Stimulated activated memory B cell treated with anti-CD40 and anti-IgM and Interleukin-4, amounts not matched to agents 10 μg/mL and 1 μg/mL and 100 μg/mL, for 72 hours (primary cell): ENCODE measurements around the gene SLC26A8.

Experiments
- ATAC-seq: fragments of 150-1000 bp; cut with Tn5 transposase; 2 replicates; pipeline ENCODE4 v1.10.0; 2021
- H3K27ac Mint-ChIP-seq: one replicate; pipeline ENCODE4 v1.8.0; 2022; ENCODE audit warnings: mild to moderate bottlenecking, mixed read lengths
- H3K27me3 Mint-ChIP-seq: one replicate; pipeline ENCODE4 v1.8.0; 2022; ENCODE audit warnings: mixed read lengths
- H3K36me3 Mint-ChIP-seq: one replicate; pipeline ENCODE4 v1.8.0; 2022; ENCODE audit warnings: mixed read lengths
- H3K4me1 Mint-ChIP-seq: one replicate; pipeline ENCODE4 v1.8.0; 2022; ENCODE audit warnings: mixed read lengths
- H3K4me3 Mint-ChIP-seq: one replicate; pipeline ENCODE4 v1.8.0; 2022; ENCODE audit warnings: mild to moderate bottlenecking, moderate library complexity, mixed read lengths
- H3K9me3 Mint-ChIP-seq: one replicate; pipeline ENCODE4 v1.8.0; 2022; ENCODE audit warnings: mixed read lengths

The SLC26A8 gene, protein sequence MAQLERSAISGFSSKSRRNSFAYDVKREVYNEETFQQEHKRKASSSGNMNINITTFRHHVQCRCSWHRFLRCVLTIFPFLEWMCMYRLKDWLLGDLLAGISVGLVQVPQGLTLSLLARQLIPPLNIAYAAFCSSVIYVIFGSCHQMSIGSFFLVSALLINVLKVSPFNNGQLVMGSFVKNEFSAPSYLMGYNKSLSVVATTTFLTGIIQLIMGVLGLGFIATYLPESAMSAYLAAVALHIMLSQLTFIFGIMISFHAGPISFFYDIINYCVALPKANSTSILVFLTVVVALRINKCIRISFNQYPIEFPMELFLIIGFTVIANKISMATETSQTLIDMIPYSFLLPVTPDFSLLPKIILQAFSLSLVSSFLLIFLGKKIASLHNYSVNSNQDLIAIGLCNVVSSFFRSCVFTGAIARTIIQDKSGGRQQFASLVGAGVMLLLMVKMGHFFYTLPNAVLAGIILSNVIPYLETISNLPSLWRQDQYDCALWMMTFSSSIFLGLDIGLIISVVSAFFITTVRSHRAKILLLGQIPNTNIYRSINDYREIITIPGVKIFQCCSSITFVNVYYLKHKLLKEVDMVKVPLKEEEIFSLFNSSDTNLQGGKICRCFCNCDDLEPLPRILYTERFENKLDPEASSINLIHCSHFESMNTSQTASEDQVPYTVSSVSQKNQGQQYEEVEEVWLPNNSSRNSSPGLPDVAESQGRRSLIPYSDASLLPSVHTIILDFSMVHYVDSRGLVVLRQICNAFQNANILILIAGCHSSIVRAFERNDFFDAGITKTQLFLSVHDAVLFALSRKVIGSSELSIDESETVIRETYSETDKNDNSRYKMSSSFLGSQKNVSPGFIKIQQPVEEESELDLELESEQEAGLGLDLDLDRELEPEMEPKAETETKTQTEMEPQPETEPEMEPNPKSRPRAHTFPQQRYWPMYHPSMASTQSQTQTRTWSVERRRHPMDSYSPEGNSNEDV

GRCh38 chr6:36023996-36024795, at the start of gene SLC26A8:
Gene SLC26A8 (minus strand): TSS chr6:36024641. CDS start chr6:36019707, 4,934 bp downstream.
- H3K4me3 Mint-ChIP-seq: no peak within 1 kb of the TSS
- H3K9me3 Mint-ChIP-seq: no peaks in the 10 kb centered on the region
- H3K27ac Mint-ChIP-seq: no peak within 1 kb of the TSS
- peaks cover 6% of the 10 kb centered on the region for H3K4me1 Mint-ChIP-seq
- H3K27me3 Mint-ChIP-seq: peaks cover 36% of the 10 kb centered on the region
- ATAC-seq: no peak
- no peaks in the 10 kb centered on the region for H3K36me3 Mint-ChIP-seq

DNA sequence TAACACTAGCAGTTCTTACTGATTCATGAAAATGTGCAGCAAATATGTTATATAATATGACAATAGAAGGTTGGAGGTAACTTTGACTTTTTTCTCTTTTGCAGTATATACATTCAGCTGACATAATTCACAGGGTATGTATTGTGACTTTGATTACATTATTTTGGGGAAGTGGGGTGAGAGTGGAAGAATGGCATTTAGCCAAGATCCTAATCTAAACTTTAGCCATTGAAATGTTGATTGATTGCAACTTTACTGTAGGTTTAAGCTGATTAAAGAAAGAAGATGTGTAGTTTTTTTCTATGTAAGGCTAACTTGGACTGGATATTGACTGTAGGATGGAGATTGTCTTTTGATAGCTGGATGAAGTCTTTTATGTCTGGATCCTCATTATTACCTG, 49.1 kb upstream of the SLC26A8 start:
- H3K27me3 Mint-ChIP-seq: no peaks in the 10 kb centered on the region
- no peak overlapping the region for H3K4me3 Mint-ChIP-seq
- no peak overlapping the region for H3K27ac Mint-ChIP-seq
- peaks cover 9% of the 10 kb centered on the region for H3K4me1 Mint-ChIP-seq
- no peaks in the 10 kb centered on the region for H3K9me3 Mint-ChIP-seq
- peaks cover 44% of the 10 kb centered on the region for H3K36me3 Mint-ChIP-seq
- ATAC-seq: no peak

DNA sequence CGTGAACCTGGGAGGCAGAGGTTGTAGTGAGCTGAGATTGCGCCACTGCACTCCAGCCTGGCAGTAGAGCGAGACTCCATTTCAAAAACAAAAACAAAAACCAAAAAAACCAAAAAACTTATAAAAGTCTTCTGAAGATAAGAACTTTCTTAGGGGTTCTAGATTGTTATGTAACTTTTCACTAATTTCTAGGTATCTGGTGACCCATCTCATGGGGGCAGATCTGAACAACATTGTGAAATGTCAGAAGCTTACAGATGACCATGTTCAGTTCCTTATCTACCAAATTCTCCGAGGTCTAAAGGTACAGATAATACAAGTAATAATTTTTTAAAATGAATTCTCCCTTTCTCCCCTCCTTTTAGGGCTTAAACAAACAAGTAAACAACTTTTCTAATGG, 48.2 kb upstream of the SLC26A8 start:
- peaks cover 44% of the 10 kb centered on the region for H3K36me3 Mint-ChIP-seq
- H3K9me3 Mint-ChIP-seq: peaks cover 4% of the 10 kb centered on the region
- no peak overlapping the region for H3K4me3 Mint-ChIP-seq
- H3K27me3 Mint-ChIP-seq: no peaks in the 10 kb centered on the region
- ATAC-seq: no peak
- peaks cover 16% of the 10 kb centered on the region for H3K4me1 Mint-ChIP-seq
- H3K27ac Mint-ChIP-seq: peak overlapping the region; percentile 11

- Mint-ChIP-seq H3K9me3 (peaks cover 4% of the 10 kb centered on the region), H3K4me3 (no peak overlapping the region), H3K4me1 (peaks cover 22% of the 10 kb centered on the region), H3K27ac (peak overlapping the region; percentile 11), H3K27me3 (no peaks in the 10 kb centered on the region), H3K36me3 (peaks cover 40% of the 10 kb centered on the region)
- ATAC-seq: no peak
Measured at GRCh38 chr6:36071714-36072113, 47.3 kb upstream of the SLC26A8 start.

GRCh38 chr6:36071281-36071680, 46.8 kb upstream of the SLC26A8 start:
- Mint-ChIP-seq H3K36me3 (peaks cover 40% of the 10 kb centered on the region), H3K4me3 (no peak overlapping the region), H3K9me3 (peaks cover 4% of the 10 kb centered on the region), H3K27ac (no peak overlapping the region), H3K4me1 (peaks cover 26% of the 10 kb centered on the region), H3K27me3 (no peaks in the 10 kb centered on the region)
- no peak for ATAC-seq

- Mint-ChIP-seq H3K4me3 (no peak overlapping the region), H3K36me3 (peaks cover 34% of the 10 kb centered on the region), H3K9me3 (peaks cover 4% of the 10 kb centered on the region), H3K4me1 (peaks cover 31% of the 10 kb centered on the region), H3K27ac (no peak overlapping the region), H3K27me3 (no peaks in the 10 kb centered on the region)
- no peak for ATAC-seq
Measured at GRCh38 chr6:36070252-36070651, 45.8 kb upstream of the SLC26A8 start.

DNA sequence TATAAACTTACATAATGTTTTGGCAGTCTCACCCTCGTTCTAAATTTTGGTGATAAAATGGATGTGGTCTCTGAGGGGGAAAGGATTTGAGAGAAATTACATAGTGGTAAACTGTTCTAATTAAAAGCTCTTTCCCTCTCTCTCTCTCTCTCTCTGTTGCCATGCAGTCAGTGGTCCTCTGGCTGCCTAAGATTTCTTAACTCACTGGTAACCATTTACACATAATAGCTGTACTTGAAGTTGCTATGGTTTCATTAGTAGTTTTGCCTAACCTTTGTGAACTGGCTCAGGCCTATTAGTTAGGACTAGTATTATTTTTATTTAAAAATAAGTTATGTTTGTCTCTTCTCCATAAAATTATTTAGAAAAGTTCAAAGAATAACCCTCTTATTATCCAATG, 45.1 kb upstream of the SLC26A8 start:
- Mint-ChIP-seq H3K4me3 (no peak overlapping the region), H3K36me3 (peaks cover 37% of the 10 kb centered on the region), H3K27me3 (no peaks in the 10 kb centered on the region), H3K9me3 (peaks cover 4% of the 10 kb centered on the region), H3K27ac (no peak overlapping the region), H3K4me1 (peaks cover 34% of the 10 kb centered on the region)
- no peak for ATAC-seq

DNA sequence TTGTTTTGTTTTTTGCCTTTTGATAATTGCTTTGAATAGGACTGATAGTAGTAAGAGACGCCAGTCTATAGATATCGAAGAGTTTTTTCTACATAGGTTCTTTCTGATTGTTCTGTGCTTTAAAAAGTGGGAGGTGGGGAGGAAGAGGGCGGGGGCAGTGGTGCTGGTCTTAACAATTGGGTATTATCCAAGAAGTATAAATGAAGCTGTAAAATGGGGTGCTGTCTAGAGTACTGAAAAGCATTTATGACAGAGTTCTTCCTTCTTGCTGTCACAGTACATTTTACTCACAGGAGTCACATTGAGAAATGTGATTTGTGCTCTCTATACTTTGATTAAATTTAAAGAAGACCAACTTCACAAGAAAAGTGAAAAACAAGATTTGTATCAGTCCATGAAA, 44.1 kb upstream of the SLC26A8 start:
- H3K36me3 Mint-ChIP-seq: peaks cover 33% of the 10 kb centered on the region
- H3K9me3 Mint-ChIP-seq: peaks cover 4% of the 10 kb centered on the region
- no peak overlapping the region for H3K27ac Mint-ChIP-seq
- no peak for ATAC-seq
- H3K4me1 Mint-ChIP-seq: peaks cover 34% of the 10 kb centered on the region
- H3K27me3 Mint-ChIP-seq: no peaks in the 10 kb centered on the region
- no peak overlapping the region for H3K4me3 Mint-ChIP-seq

DNA sequence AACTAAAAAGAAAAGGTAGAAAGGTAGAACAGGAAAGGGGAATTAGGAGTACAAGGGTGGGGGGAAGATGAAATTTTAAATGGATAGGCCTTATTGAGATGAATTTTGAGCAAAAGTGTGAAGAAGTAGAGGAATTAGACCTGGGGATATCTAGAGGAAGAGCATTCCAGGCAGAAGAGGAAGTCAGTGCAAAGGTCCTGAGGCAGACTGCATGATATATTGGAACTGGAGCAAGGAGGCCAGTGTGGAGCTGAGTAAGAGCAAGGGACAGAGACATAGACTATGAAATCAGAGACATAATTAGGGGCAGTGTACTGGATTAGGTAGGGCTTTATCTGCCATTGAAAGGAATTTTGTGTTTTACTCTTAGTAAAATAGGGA, 43.6 kb upstream of the SLC26A8 start:
- H3K27me3 Mint-ChIP-seq: no peaks in the 10 kb centered on the region
- H3K27ac Mint-ChIP-seq: peak overlapping the region; percentile 6
- no peak overlapping the region for H3K4me3 Mint-ChIP-seq
- peaks cover 4% of the 10 kb centered on the region for H3K9me3 Mint-ChIP-seq
- peaks cover 34% of the 10 kb centered on the region for H3K4me1 Mint-ChIP-seq
- peaks cover 31% of the 10 kb centered on the region for H3K36me3 Mint-ChIP-seq
- ATAC-seq: no peak

DNA sequence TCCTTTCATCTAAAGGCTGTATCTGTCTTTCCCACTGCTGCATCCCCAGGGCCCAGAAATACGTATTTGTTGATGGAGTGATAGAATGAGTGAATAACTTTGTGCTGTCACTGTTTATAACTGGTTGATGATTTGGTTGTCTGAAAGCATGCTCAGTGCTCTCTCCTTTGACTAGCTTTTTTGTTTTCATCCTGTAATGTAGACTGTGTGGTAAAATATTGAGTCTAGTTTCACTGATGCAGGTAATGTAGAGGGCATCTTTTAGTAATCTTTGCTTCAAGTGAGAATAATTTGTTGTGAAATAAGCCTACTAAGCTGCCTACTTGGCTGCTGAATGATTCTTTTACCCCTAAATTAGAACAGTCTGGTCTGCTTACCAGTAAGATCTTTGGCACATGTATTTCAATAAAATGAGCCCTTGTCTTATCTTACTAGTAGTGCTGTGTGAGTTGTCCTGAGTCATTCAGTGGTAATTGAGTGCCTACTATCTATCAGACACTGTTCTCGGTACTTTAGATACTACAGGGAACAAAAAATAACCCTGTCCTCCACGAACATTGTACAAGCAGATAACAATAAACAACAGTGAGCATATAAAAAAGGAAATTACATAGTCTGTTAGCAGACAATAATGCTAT, 43.1 kb upstream of the SLC26A8 start:
- peak overlapping the region; percentile 6 for H3K27ac Mint-ChIP-seq
- H3K9me3 Mint-ChIP-seq: peaks cover 4% of the 10 kb centered on the region
- H3K27me3 Mint-ChIP-seq: no peaks in the 10 kb centered on the region
- peaks cover 31% of the 10 kb centered on the region for H3K36me3 Mint-ChIP-seq
- H3K4me3 Mint-ChIP-seq: no peak overlapping the region
- no peak for ATAC-seq
- peaks cover 34% of the 10 kb centered on the region for H3K4me1 Mint-ChIP-seq

DNA sequence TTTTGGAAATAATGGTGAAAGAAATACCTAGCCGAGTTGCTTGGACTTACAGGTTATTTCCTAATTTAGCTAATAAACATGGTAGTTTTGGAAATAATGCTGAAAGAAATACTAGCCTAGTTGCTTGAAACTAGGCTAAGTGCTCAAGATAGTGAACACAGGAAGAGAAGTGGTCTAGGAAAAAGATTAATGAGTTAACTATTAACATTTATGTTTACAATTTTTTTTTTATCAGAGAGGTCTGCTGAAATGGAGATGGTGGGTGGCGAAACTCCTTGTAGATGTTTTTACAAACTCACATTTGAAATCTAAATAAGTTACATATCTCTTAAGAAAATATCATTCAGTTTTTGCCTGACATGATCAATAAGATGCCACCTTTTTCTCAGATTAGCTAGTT, 42.4 kb upstream of the SLC26A8 start:
- Mint-ChIP-seq H3K27me3 (no peaks in the 10 kb centered on the region), H3K4me1 (peaks cover 34% of the 10 kb centered on the region), H3K36me3 (peaks cover 27% of the 10 kb centered on the region), H3K27ac (peak overlapping the region; percentile 4), H3K9me3 (peaks cover 4% of the 10 kb centered on the region), H3K4me3 (no peak overlapping the region)
- no peak for ATAC-seq

DNA sequence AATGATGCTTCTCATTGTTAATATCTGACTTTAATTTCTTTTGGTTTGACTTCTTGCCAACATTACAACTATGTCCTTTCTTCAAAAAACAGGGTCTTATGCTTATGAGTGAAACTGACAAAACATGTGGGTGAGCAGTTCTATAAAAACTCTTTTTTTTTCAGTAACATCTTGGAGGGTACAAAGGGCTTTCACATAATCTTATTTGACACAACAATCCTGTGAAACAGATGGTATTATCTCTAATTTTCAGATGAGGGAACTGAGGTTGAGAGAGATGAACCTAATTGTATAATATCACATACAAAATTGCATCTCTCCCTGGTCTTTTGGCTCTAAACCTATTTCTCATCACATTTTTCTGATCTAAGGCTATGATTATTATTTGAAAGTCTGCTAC, 41.5 kb upstream of the SLC26A8 start:
- H3K27me3 Mint-ChIP-seq: no peaks in the 10 kb centered on the region
- no peak overlapping the region for H3K4me3 Mint-ChIP-seq
- H3K36me3 Mint-ChIP-seq: peaks cover 36% of the 10 kb centered on the region
- H3K9me3 Mint-ChIP-seq: peaks cover 4% of the 10 kb centered on the region
- H3K27ac Mint-ChIP-seq: peak overlapping the region; percentile 4
- peaks cover 34% of the 10 kb centered on the region for H3K4me1 Mint-ChIP-seq
- no peak for ATAC-seq

GRCh38 chr6:36064770-36065396, 40.4 kb upstream of the SLC26A8 start:
- Mint-ChIP-seq H3K9me3 (peaks cover 4% of the 10 kb centered on the region), H3K27ac (no peak overlapping the region), H3K4me1 (peaks cover 41% of the 10 kb centered on the region), H3K27me3 (no peaks in the 10 kb centered on the region), H3K36me3 (peaks cover 46% of the 10 kb centered on the region), H3K4me3 (no peak overlapping the region)
- ATAC-seq: no peak

- peaks cover 41% of the 10 kb centered on the region for H3K4me1 Mint-ChIP-seq
- no peak for ATAC-seq
- H3K36me3 Mint-ChIP-seq: peaks cover 55% of the 10 kb centered on the region
Measured at GRCh38 chr6:36063318-36064060, 39.0 kb upstream of the SLC26A8 start.

More at GRCh38 chr6:36063318-36064060, 39.0 kb upstream of the SLC26A8 start:
- H3K27me3 Mint-ChIP-seq: no peaks in the 10 kb centered on the region
- H3K4me3 Mint-ChIP-seq: no peak overlapping the region
- H3K27ac Mint-ChIP-seq: no peak overlapping the region
- H3K9me3 Mint-ChIP-seq: peaks cover 4% of the 10 kb centered on the region
